Fibroblast of mammary gland (primary cell): Measurements from ENCODE around the gene TCIRG1.

ENCODE experiments used
- DNase-seq: peaks from one replicate; pipeline ENCODE4 v3.0.0-alpha.2; 2010; ENCODE audit warnings: low read depth
- H3K4me3 ChIP-seq: 2 replicates; pipeline ENCODE4 v1.5.1; 2011; ENCODE audit warnings: low read depth, mild to moderate bottlenecking, low read length, moderate library complexity; ENCODE audit not compliant: control insufficient read depth
- TF ChIP-seq, protein P1 (sequence below): conservative IDR thresholded peaks from 2 replicates; pipeline ENCODE4 v1.5.1; 2011; ENCODE audit warnings: low read depth, low read length, inconsistent platforms; ENCODE audit not compliant: control insufficient read depth, insufficient read depth

TCIRG1 gene

DNA sequence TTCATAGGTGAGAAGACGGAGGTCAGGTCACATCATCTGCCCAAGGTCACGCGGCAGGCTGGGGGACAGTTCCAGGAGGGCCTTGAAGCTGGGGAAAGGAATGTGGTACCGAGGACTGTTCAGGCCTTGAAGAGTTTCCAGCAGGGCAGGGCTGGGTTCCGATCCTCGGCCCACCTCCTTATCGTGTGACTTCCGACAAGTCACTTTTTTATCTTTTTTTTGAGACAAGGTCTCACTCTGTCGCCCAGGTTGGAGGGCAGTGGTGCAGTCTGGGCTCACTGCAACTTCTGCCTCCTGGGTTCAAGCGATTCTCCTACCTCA is 7.7 kb upstream of the TCIRG1 start:
- TF ChIP-seq, protein P1, sequence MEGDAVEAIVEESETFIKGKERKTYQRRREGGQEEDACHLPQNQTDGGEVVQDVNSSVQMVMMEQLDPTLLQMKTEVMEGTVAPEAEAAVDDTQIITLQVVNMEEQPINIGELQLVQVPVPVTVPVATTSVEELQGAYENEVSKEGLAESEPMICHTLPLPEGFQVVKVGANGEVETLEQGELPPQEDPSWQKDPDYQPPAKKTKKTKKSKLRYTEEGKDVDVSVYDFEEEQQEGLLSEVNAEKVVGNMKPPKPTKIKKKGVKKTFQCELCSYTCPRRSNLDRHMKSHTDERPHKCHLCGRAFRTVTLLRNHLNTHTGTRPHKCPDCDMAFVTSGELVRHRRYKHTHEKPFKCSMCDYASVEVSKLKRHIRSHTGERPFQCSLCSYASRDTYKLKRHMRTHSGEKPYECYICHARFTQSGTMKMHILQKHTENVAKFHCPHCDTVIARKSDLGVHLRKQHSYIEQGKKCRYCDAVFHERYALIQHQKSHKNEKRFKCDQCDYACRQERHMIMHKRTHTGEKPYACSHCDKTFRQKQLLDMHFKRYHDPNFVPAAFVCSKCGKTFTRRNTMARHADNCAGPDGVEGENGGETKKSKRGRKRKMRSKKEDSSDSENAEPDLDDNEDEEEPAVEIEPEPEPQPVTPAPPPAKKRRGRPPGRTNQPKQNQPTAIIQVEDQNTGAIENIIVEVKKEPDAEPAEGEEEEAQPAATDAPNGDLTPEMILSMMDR: no peak
- peak overlapping the region; percentile 58 for H3K4me3 ChIP-seq
- DNase-seq: no peak

DNA sequence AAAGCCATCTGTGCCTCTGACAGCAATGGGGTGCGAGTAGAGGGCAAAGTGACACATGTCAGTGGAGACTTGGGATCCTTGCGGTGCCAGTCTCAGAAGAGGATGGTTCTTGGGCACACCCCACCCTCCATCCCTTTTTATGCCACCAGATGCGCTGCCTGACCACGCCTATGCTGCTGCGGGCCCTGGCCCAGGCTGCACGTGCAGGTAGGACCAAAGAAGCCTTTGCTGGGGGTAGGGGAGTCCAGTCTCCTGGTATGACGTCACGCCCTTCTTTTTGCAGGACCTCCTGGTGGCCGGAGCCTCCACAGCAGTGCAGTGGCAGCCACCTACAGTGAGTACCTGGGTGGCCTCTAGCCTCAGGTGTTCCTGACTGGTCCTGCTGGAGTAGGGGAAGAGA is 6.8 kb upstream of the TCIRG1 start:
- TF ChIP-seq, protein P1: no peak
- DNase-seq: no peak
- no peak overlapping the region for H3K4me3 ChIP-seq

DNA sequence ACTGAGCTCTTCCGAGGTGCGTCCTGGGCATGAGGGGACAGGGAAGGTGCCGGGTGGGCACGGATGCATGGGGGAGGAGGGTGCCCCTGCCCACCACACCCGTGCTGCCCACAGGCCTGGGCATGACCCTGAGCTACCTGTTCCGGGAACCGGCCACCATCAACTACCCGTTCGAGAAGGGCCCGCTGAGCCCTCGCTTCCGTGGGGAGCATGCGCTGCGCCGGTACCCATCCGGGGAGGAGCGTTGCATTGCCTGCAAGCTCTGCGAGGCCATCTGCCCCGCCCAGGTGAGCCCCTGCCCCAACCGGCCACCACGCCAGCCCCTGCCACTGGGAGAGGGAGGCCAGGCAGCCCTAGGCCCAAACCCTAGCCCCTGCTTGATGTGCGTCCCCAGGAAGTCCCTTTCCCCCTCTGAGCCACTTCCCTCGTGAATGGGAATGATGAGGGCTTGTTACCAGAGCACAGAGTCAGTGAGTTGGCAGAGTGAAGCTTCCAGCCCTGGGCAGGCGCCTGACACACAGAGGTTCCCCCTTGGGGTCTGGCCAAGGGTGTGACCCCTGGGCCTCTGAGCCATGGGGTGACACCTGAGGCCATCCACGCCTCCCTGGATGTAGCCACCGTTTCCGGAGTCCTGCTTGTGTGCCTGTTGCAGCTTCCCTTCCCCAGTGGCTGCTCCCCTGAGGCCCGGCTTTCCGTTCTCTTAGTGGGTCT is 5.7 kb upstream of the TCIRG1 start:
- H3K4me3 ChIP-seq: no peak overlapping the region
- DNase-seq: no peak
- TF ChIP-seq, protein P1: no peak

DNA sequence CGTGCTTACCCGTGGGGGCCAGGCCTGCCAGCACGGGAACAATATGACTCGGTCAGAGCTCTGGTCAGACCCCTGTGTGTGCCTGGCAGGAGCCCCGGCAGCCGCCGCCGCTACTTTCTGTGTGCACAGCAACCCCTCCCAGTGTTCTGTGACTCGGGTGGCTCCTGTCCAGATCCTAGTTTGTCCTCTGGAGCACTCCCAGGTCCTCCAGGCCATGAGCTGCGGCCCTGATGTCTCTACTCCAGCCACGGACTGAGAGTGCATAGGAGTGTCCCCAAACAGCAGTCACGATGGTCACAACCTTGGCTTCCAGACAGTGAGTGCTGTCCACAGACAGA is 5.1 kb upstream of the TCIRG1 start:
- TF ChIP-seq, protein P1: no peak
- no peak overlapping the region for H3K4me3 ChIP-seq
- no peak for DNase-seq

DNA sequence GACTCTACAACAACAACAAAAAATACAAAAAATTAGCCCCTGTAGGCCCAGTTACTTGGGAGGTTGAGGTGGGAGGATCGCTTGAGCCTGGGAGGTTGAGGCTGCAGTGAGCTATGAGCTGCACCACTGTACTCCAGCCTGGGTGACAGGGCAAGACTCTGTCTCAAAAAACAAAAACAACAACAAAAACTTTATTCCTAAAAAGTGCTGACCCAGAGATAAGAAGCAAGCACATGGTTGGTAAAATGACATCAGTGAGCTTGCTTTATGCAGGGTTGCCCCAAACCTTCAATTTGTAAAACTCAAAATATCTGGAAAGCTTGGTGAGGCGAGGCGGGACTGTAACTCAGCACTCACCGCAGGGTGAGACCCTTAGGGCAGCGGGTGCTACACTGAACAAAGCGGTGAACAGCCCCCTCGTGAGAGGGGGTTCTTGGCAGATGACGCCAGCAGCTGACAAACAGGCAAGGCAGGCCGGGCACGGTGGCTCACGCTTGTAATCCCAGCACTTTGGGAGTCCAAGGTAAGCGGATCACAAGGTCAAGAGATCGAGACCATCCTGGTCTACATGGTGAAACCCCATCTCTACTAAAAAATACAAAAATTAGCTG is 3.5 kb upstream of the TCIRG1 start:
- DNase-seq: no peak

DNA sequence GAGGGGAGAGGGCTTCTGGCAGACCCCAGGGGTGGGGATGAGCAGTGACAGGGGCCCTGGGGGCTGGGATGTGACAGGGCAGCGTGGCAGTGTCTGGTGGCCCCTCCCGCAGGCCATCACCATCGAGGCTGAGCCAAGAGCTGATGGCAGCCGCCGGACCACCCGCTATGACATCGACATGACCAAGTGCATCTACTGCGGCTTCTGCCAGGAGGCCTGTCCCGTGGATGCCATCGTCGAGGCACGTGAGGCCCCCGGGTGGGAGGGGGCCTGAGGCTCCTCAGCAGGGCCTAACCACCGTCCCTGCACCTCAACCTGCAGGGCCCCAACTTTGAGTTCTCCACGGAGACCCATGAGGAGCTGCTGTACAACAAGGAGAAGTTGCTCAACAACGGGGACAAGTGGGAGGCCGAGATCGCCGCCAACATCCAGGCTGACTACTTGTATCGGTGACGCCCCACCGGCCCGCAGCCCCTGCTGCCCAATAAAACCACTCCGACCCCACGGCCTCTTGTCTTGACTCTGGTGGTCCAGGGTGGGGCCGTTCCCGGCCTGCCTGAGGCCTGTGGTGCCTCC is 2.6 kb upstream of the TCIRG1 start:
- no peak overlapping the region for H3K4me3 ChIP-seq
- TF ChIP-seq, protein P1: no peak
- no peak for DNase-seq

More for the DNA sequence above, 3.5 kb upstream of the TCIRG1 start:
- TF ChIP-seq, protein P1: no peak
- no peak overlapping the region for H3K4me3 ChIP-seq
